Measurements from ENCODE around the gene AGAP3. TPM values are rescaled to one million over a fixed set of nuclear protein-coding genes. Genes with fewer than 3 reads are reported as not detected.

The AGAP3 gene
- total RNA-seq, 4 donors from 2014 or later: 34.6 to 53.0 (median 47.9) TPM

DNA sequence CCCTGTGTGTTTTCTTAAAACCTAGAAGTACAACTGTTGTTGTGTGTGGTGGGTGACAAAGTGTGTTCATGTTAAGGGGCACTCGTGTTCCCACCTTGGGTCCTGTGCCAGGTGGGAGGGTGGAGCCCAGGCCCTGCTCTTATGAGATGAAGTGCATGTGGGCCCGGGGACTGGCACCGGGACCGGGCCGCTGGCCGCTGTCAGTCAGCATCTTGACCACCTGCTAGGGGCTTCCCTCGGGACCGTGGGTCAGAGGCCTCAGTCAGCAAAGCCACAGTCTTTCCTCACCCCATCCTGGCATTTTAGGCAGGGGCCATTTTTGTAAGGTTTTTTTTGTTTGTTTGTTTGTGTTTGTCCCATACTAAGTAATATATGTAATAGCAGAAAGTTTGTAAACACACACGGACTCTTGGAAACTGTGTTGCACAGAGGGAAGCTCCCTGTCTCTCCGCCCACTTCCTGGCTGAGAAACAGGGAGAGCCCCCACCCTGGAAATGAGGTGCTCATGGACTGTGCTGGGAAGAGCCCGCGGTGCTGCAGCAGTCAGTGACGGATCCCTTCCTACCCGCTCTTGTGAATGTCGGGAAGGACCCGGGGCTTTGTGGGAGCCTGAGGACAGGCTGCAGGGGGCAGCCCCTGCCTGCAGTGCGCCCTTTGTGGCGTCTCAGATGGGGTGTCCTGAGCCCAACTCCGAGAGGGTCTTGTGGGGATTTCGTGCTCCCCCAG is 13.4 kb downstream of the AGAP3 start:
- TF ChIP-seq, protein P1, sequence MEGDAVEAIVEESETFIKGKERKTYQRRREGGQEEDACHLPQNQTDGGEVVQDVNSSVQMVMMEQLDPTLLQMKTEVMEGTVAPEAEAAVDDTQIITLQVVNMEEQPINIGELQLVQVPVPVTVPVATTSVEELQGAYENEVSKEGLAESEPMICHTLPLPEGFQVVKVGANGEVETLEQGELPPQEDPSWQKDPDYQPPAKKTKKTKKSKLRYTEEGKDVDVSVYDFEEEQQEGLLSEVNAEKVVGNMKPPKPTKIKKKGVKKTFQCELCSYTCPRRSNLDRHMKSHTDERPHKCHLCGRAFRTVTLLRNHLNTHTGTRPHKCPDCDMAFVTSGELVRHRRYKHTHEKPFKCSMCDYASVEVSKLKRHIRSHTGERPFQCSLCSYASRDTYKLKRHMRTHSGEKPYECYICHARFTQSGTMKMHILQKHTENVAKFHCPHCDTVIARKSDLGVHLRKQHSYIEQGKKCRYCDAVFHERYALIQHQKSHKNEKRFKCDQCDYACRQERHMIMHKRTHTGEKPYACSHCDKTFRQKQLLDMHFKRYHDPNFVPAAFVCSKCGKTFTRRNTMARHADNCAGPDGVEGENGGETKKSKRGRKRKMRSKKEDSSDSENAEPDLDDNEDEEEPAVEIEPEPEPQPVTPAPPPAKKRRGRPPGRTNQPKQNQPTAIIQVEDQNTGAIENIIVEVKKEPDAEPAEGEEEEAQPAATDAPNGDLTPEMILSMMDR (IDR thresholded peaks at IDR 0.05): no peak
- no peak for ATAC-seq (ENCODE audit: low FRiP score)
- no peak for DNase-seq (ENCODE audit: low spot score)

DNA sequence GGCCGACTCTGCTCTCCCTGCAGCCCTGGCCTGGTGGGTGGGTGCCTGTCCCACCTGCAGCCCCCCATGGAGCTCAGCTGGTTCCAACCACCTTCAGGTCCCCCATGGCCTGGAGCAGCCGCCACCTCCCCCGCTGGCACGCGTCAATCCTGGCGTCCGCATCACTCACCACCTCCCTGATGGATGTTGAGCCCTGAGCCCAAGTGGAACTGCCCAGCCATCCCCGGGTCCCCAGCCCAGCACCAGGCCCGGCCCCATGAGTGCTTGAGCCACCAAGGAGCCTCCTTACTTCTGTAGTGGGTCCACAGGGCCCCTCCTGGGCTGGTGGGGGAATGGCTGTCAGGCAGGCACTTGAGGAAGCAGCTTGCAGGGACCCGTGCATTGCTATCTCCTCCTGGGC is 14.6 kb downstream of the AGAP3 start:
- TF ChIP-seq, protein P1 (IDR thresholded peaks at IDR 0.05): no peak
- ATAC-seq (ENCODE audit: low FRiP score) (peak; percentile 16), DNase-seq (ENCODE audit: low spot score) (no peak)

DNA sequence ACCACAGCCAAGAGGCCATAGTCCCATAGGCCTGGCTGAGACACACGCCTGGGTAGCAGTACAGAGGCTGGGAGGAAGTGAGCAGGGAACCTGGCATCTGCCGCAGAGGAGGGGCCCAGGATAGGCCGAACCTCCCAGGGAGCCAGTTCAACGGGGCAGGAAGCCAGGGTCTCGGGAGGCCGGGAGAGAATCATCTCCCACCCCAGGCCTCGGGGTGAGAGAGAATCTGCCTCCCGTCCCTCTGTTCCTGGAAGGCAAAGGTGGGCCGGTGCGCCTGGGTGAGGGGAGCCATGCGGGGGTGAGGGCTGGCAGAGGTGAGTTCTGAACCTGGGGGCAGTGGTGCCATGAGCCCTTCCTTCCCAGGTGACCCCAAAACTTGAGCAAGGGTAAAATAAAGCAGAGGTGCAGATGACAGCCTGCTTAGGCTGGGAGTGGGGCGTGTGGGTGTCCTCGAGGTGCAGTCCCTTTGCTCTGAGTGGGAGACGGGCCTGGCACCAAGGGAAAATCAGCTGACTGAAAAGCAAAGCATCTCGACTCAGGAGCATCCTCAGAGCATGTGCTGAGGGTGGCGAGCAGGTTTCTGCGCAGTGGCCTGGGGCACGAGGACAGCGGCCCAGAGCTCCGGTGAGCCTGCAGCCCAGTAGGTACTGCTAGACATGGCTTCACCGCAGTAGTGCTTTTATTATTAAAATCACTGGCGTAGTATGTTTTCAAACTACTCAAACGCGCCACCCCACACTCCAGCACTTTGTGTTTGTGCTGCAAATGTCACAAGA is 15.5 kb downstream of the AGAP3 start:
- peak; percentile 16 for ATAC-seq (ENCODE audit: low FRiP score)
- TF ChIP-seq, protein P1 (IDR thresholded peaks at IDR 0.05): no peak
- no peak for DNase-seq (ENCODE audit: low spot score)

DNA sequence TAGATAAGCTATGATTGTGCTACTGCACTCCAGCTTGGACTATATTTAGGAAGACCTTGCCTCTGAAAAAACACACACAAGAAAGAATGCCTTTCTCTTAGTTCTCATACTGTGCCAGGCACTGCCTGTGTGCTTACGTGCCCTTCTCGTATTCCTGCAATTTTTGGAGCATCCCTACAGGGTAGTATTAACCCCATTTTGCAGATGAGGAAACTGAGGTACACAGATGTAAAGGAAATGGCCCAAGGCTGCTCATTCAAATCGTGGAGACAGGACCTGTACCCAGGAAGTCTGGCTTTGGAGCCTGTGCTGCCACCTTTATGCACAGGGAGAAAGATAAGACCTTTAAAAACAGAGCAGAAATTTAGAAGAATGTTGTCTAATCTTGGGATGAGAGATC is 16.7 kb downstream of the AGAP3 start:
- no peak for DNase-seq (ENCODE audit: low spot score)
- ATAC-seq (ENCODE audit: low FRiP score): no peak
- TF ChIP-seq, protein P1 (IDR thresholded peaks at IDR 0.05): no peak

DNA sequence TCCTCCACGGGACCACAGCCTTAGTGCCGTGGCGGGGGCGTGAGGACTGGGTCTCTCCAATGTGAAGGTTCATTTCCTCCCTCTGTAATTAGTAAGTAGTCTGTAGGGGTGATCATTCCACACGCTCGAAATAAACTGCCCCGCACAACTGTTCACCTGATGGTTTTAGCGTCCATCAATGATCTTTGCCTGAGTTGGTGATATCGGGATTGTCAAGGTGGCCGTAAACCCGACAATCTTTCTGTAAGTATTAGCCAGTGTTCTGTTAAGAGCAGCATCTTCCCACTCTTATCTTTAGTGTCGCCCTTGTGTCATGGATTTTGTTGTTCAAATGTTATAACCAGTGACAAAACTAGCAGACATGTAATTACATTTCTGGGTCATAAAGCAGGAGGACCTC is 17.7 kb downstream of the AGAP3 start:
- DNase-seq (ENCODE audit: low spot score) (no peak), ATAC-seq (ENCODE audit: low FRiP score) (no peak)
- TF ChIP-seq, protein P1 (IDR thresholded peaks at IDR 0.05): no peak

DNA sequence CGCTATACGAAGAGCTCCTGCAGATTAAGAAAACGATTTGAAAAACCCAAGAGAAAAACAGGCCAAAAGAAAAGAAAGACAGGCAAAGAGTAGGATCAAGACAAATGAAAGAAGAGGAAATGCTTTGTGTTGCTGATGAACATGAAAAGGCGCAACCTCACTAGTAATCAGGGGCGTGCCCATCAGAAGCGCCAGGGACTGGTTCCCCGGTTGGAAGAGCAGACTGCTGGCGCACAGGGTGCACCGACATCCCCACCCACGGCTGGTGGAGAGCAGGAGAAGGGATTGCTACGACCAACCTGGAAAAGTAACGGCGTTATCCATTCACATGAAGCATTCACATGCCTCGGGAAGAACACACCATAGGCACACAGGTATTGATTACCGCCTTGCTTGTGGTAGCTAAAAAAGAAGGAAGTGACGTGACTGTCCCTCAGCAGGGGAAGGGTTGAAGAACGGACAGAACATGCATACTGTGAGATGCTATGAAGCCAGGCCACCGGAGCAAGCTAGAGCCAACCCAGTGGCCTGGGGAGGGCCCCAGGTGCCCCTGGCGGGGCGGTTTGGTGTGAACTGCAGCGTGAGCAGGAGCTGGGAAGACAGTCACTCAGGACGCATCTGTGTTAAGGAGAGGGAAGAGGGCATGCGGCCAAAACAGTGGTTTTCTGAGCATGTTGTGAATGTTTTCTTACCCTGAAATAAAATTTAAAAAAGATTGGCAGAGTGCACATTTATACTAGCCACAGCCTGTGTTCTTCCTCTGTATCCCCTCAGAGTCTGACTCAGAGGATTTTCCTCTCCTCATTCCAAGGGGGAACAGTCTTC is 18.3 kb downstream of the AGAP3 start:
- ATAC-seq (ENCODE audit: low FRiP score) (no peak), DNase-seq (ENCODE audit: low spot score) (no peak)
- TF ChIP-seq, protein P1 (IDR thresholded peaks at IDR 0.05): no peak

Measured in omental fat pad (tissue), 4 donors.